GM12872 (cell line): ENCODE results near the gene PLSCR2.

ENCODE experiments used
- TF ChIP-seq, protein P1 (sequence below): IDR thresholded peaks from 3 replicates; pipeline ENCODE4 v1.5.1; 2011; ENCODE audit warnings: low read depth, mild to moderate bottlenecking, low read length, moderate library complexity; ENCODE audit not compliant: insufficient read depth

The PLSCR2 gene

DNA sequence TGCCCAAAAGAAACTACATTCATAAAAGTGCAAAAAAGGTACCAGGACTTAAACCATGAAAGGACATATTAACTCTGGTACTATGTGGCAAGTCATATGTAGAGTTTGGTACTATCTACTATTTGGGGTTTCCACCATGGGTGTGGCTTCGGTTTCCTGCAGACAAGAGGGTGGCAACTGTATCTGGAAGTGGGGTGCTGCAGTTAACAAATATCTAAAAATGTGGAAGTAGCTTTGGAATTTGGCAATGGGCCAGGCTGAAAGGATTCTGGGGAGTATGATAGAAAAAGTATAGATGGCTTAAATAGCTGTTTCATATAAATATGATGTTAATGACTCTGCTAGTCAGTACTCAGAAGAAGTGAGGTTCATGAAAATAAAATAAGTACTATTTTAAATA, 44.0 kb downstream of the PLSCR2 start:
- TF ChIP-seq, protein P1, sequence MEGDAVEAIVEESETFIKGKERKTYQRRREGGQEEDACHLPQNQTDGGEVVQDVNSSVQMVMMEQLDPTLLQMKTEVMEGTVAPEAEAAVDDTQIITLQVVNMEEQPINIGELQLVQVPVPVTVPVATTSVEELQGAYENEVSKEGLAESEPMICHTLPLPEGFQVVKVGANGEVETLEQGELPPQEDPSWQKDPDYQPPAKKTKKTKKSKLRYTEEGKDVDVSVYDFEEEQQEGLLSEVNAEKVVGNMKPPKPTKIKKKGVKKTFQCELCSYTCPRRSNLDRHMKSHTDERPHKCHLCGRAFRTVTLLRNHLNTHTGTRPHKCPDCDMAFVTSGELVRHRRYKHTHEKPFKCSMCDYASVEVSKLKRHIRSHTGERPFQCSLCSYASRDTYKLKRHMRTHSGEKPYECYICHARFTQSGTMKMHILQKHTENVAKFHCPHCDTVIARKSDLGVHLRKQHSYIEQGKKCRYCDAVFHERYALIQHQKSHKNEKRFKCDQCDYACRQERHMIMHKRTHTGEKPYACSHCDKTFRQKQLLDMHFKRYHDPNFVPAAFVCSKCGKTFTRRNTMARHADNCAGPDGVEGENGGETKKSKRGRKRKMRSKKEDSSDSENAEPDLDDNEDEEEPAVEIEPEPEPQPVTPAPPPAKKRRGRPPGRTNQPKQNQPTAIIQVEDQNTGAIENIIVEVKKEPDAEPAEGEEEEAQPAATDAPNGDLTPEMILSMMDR: no peak

DNA sequence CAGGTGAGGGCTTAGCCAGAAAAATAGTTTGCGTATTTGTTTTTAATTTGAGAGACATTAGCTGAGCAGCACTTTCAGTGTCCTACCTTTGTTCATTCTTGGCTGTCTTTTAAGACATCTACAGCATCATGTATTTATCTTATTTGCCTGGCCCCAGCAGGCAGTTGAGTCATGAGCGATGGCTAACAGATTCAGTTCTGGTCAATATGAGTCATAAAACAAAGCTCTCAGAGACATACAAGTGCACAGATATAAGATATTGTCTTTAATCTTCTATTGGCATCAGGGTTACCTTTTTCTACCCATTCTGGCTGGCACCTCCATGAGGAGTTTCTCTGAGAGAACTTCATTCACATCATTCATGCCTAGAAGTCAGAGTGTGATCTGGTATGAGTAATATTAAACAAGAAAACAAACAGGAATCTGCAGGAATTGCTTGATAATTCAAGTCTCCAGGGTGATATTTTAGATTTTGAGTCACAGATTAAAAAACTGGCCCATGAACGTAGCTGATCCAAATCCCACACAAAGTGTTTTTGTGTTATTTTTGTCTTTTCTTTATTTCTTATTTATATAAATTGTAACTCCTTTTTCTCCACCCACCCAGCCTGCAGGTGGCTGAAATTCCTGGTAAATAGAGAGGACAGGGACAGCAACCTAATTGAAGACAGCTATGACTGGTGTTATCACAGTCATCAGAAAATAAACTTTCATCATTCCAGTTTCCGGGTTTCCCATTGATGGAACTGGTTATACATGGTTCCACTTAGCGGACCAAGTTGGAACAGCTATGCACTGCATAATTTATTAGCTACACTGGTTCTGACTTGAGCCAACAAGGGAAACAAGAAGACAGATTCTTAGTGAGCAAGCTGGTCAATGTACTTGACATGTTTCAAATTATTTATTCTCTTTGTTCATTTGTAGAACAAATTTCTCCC, 47.3 kb downstream of the PLSCR2 start:
- TF ChIP-seq, protein P1: no peak

DNA sequence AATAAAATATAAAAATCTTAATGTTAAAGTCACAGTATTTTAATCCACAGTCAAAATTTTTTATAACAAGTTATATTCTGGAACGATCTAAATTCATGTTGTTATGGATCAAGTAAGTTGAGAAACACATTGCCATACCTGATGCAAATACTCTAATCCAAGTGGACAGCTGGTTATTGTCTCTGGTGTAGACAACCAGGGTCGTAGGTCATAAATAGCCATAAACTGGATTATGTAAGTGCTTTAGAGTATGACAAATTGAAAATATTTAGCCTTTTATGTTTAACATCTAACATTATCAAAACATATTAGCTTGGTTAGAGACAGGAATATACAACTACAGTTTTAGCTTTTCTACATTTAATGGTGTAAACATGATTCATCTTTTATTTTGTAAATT, 53.0 kb downstream of the PLSCR2 start:
- TF ChIP-seq, protein P1: no peak

DNA sequence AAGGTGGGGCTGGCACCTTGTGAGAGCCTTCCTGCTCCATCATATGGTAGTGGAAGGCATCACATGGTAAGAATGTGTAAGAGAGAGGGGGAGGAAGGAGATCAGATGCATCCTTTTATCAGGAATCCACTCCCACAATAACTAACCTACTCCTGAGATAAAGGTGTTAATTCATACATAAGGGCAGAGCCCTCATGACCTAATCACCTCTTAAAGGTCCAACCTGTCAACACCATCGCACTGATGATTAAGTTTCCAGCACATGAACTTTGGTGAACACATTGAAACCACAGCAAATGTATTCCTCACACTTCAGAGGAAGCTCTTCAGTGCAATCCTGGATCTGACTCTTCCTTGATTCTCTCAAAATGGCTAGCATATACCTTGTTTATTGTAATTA, 55.4 kb downstream of the PLSCR2 start:
- TF ChIP-seq, protein P1: no peak

DNA sequence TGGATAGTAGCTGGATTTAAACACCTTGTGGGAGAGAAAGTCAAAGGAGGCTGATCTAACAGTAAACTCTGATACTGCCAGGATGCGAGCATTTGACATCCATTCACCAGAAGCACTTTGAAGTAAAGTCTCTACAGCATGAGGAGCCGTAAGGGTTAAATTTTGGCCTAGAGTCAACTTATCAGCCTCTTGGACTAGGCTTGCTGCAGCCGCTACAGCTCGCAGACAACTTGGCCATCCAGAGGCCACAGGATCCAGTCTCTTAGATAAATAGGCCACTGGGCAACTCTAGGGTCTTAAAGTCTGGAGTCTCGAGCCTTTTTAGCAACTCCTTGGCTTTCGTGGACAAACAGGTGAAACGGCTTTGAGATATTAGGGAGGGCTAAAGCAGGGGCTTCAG, 61.4 kb downstream of the PLSCR2 start:
- TF ChIP-seq, protein P1: no peak

DNA sequence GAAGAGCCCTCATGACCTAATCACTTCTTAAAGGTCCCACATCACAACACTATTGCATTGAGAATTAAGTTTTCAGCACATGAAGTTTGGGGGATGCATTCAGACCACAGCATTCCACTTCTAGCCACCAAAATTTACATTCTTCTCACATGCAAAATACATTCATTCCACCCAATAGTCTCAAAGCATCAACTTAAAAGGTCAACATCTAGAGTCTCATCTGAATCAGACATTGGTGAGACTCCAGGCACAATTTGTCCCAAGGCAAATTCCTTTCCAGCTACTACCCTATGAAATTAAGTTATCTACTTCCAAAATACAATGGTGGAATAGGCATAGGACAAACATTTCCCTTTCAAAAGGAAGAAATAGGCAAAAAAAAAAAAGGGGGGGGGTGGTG, 64.9 kb downstream of the PLSCR2 start:
- TF ChIP-seq, protein P1: no peak

DNA sequence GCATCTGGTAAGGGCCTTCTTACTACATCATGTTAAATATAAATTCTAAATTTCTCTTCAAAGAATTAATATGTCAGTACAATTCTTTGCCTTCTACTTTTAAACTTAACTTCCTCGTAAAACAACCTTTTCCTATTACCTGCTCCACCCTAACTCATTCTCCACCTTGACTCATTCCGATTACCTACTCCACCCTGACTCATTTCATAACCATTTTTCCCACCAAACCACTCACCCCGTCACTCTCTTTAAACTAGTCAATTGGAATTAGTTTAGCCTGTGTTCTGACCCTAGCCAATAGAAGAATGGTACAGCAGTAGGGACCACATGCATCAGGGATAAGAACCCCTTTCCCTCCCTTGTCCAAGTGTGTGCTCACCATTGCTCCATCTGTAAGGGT, 65.6 kb downstream of the PLSCR2 start:
- TF ChIP-seq, protein P1: no peak
